ENCODE results near the gene SLC12A7. TPM values are rescaled to one million over a fixed set of nuclear protein-coding genes. Genes with fewer than 3 reads are reported as not detected.

Gene SLC12A7
- total RNA-seq, 1 experiment from 2014 or later: 30.8 TPM

DNA sequence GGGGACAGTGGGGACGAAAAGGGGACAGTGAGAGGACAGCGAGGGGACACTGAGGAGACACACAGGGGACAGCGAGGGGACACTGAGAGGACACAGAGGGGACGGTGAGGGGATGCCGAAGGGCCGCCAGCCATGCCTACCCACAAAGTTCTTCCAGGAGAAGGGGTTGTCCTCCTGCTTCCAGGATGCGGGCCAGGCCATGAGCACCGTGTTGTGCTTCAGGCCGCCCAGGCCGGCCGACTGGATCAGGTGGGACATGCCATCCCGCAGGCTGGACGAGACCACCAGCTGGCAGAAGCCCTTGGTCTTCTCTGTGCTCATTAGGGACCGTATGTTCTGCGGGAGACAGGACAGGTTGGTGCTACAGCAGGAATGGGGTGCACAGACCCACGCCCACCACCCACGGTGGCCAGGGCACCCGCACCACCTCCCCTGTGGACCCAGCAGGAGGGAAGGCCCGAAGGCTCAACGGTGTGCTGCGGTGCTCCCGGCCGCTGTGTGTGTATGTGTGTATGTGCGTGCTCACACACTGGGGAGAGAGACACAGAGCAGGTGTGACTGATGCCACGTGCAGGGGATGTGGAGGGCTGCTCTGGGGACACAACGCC is 46.6 kb downstream of the SLC12A7 start:
- Histone ChIP-seq H2AK5ac (ENCODE audit: insufficient read length, low read length) (no peak overlapping the region), H3K23ac (ENCODE audit: insufficient read length, low read depth, low read length) (no peak overlapping the region), H3K4ac (ENCODE audit: low read depth, low read length) (no peak overlapping the region), H3K4me2 (ENCODE audit: insufficient read depth, insufficient read length, low read length) (no peak overlapping the region), H3K14ac (ENCODE audit: insufficient read depth, low read length) (no peak overlapping the region), H2BK12ac (ENCODE audit: insufficient read length, low read depth, low read length) (no peak overlapping the region), H3K4me1 (ENCODE audit: insufficient read depth, low read length) (no peaks in the 10 kb centered on the region), H3T11ph (ENCODE audit: low read length) (no peak overlapping the region), H3K27ac (ENCODE audit: insufficient read length, low read depth, low read length) (no peak overlapping the region), H3K56ac (ENCODE audit: insufficient read length, low read depth, low read length) (no peak overlapping the region), H2BK20ac (ENCODE audit: low read depth, low read length, poor library complexity, severe bottlenecking) (no peak overlapping the region), H2BK120ac (ENCODE audit: low read depth, low read length, poor library complexity, severe bottlenecking) (no peak overlapping the region), H3K9ac (ENCODE audit: extremely low read depth, insufficient read length, low read length) (no peak overlapping the region), H2AFZ (ENCODE audit: low read length) (no peak overlapping the region), H3K79me2 (ENCODE audit: insufficient read depth, low read length) (no peaks in the 10 kb centered on the region), H2BK15ac (ENCODE audit: low read depth, low read length) (no peak overlapping the region), H4K91ac (ENCODE audit: insufficient read length, low read depth, low read length) (no peak overlapping the region), H3K9me3 (ENCODE audit: control insufficient read depth, low read depth, low read length) (no peaks in the 10 kb centered on the region), H4K8ac (replicated peaks; ENCODE audit: insufficient read length, low read depth, low read length) (no peak overlapping the region), H4K5ac (ENCODE audit: insufficient read length, low read depth, low read length) (no peak overlapping the region), H4K20me1 (ENCODE audit: control insufficient read depth, insufficient read depth, insufficient read length) (no peaks in the 10 kb centered on the region), H2BK5ac (ENCODE audit: insufficient read length, low read length) (no peak overlapping the region), H3K27me3 (ENCODE audit: insufficient read depth, low read length) (no peaks in the 10 kb centered on the region), H3K23me2 (ENCODE audit: insufficient read length, low read depth, low read length, poor library complexity, severe bottlenecking) (no peaks in the 10 kb centered on the region), H3K79me1 (ENCODE audit: insufficient read depth, low read depth, low read length, poor library complexity, severe bottlenecking) (no peaks in the 10 kb centered on the region), H3K18ac (ENCODE audit: insufficient read length, low read depth, low read length) (no peak overlapping the region)
- Mint-ChIP-seq H3K27ac (peak overlapping the region in 1 of 3 experiments; percentile 79; a peak in 2 of 7 replicates), H3K9me3 (no peaks in the 10 kb centered on the region), H3K27me3 (ENCODE audit: low read depth) (no peaks in the 10 kb centered on the region), H3K36me3 (ENCODE audit: insufficient read depth in 1 of 3, low read depth in 3 of 3) (peaks cover 5 to 31% (median 6%) of the 10 kb centered on the region in 3 experiments; a peak in 6 of 7 replicates), H3K4me3 (no peak overlapping the region), H3K4me1 (peaks cover 0 to 3% of the 10 kb centered on the region in 2 experiments; a peak in 1 of 4 replicates)
- WGBS (ENCODE audit: extremely low coverage, insufficient read length, low lambda C conversion rate): no CpG with 5 or more reads among the region's 26 CpGs
- DNase-seq: no peak
- TF ChIP-seq, protein P1, sequence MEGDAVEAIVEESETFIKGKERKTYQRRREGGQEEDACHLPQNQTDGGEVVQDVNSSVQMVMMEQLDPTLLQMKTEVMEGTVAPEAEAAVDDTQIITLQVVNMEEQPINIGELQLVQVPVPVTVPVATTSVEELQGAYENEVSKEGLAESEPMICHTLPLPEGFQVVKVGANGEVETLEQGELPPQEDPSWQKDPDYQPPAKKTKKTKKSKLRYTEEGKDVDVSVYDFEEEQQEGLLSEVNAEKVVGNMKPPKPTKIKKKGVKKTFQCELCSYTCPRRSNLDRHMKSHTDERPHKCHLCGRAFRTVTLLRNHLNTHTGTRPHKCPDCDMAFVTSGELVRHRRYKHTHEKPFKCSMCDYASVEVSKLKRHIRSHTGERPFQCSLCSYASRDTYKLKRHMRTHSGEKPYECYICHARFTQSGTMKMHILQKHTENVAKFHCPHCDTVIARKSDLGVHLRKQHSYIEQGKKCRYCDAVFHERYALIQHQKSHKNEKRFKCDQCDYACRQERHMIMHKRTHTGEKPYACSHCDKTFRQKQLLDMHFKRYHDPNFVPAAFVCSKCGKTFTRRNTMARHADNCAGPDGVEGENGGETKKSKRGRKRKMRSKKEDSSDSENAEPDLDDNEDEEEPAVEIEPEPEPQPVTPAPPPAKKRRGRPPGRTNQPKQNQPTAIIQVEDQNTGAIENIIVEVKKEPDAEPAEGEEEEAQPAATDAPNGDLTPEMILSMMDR (conservative IDR thresholded peaks at IDR 0.05): no peak

Data from H9 (cell line).